Panc1 (cell line): ENCODE results near the gene B4GALNT4. TPM values are rescaled to one million over a fixed set of nuclear protein-coding genes. Genes with fewer than 3 reads are reported as not detected.

ENCODE experiments used
- ATAC-seq: fragments of 200-7000 bp; cut with Tn5 transposase; 2 replicates; pipeline ENCODE4 v1.9.1; 2020; ENCODE audit warnings: mild to moderate bottlenecking, moderate library complexity
- BruUV-seq: library from RNA; stranded (reverse); fragments of 400-500 nt; replicated peaks from 2 replicates; lab custom pipeline; 2021; lab: Mats Ljungman, UMichigan
- CTCF ChIA-PET: fragments of 300-600 bp; sonication (Branson Sonifier 250); formaldehyde crosslinking; loops from one replicate; lab custom pipeline; 2022; ENCODE audit warnings: antibody characterized with exemption; lab: Charles Lee
- POLR2A ChIA-PET: fragments of 300-600 bp; sonication (Branson Sonifier 250); formaldehyde crosslinking; loops from one replicate; lab custom pipeline; 2022; ENCODE audit warnings: antibody characterized with exemption; lab: Charles Lee
- DNase-seq: peaks from one replicate; pipeline ENCODE4 v3.0.0-alpha.2; 2010; ENCODE audit warnings: low read depth, low spot score
- H3K27ac ChIP-seq: 2 replicates; pipeline ENCODE4 v1.5.1; 2011; ENCODE audit warnings: mild to moderate bottlenecking, low read length, inconsistent platforms
- H3K27me3 ChIP-seq: fragments of 200-500 bp; sonication (Bioruptor generic); 2 replicates; pipeline ENCODE4 v1.6.0; 2014; ENCODE audit warnings: low read length, inconsistent platforms; ENCODE audit not compliant: control insufficient read depth, insufficient read depth
- H3K36me3 ChIP-seq: fragments of 200-500 bp; sonication (Bioruptor generic); 2 replicates; pipeline ENCODE4 v1.5.1; 2014; ENCODE audit warnings: inconsistent platforms, mild to moderate bottlenecking, low read length, moderate library complexity; ENCODE audit not compliant: control insufficient read depth, insufficient read depth
- H3K4me1 ChIP-seq: 2 replicates; pipeline ENCODE4 v1.5.1; 2011; ENCODE audit warnings: inconsistent platforms, mild to moderate bottlenecking, low read length, moderate library complexity; ENCODE audit not compliant: control insufficient read depth, insufficient read depth
- H3K4me3 ChIP-seq, 2 experiments: 2 replicates each; pipeline ENCODE4 v1.5.1; 2011 to 2012; ENCODE audit warnings: low read depth in 2 of 2, low read length in 2 of 2, mild to moderate bottlenecking in 2 of 2, inconsistent platforms in 1 of 2, moderate library complexity in 1 of 2
- H3K9me3 ChIP-seq: fragments of 200-500 bp; sonication (Bioruptor generic); 2 replicates; pipeline ENCODE4 v1.5.1; 2014; ENCODE audit warnings: low read depth, mild to moderate bottlenecking, inconsistent platforms, low read length, moderate library complexity; ENCODE audit not compliant: control insufficient read depth, insufficient read depth
- POLR2AphosphoS5 ChIP-seq: IDR thresholded peaks from 2 replicates; pipeline ENCODE4 v1.6.1; 2012; ENCODE audit warnings: mild to moderate bottlenecking, low read depth, low read length, moderate library complexity
- REST ChIP-seq, 2 experiments: IDR thresholded peaks; 2 replicates each; pipeline ENCODE4 v1.6.1; 2011 to 2012; ENCODE audit warnings: low read depth in 2 of 2, control low read depth in 1 of 2, low read length in 1 of 2, mild to moderate bottlenecking in 1 of 2, moderate library complexity in 1 of 2; ENCODE audit not compliant: insufficient read depth in 1 of 2
- SIN3A ChIP-seq: IDR thresholded peaks from 2 replicates; pipeline ENCODE4 v1.6.1; 2012; ENCODE audit warnings: low read depth, mild to moderate bottlenecking, low read length, moderate library complexity, borderline replicate concordance; ENCODE audit not compliant: insufficient read depth
- TCF7L2 ChIP-seq: IDR thresholded peaks from 2 replicates; pipeline ENCODE4 v1.6.1; 2011; ENCODE audit warnings: mild to moderate bottlenecking, low read depth, low read length, inconsistent platforms
- in situ Hi-C: cut with HindIII; loops from 2 replicates; pipeline ENCODE4 v1.10.0; 2016; ENCODE audit warnings: low sequenced_read_pairs, low pct_unique_long_range_greater_than_20kb
- intact Hi-C: fragments of 100-400 bp; cut with micrococcal nuclease; formaldehyde crosslinking; loops from one replicate; pipeline ENCODE4 v1.10.0; 2022; ENCODE audit not compliant: unreplicated experiment
- total RNA-seq: library from RNA; stranded (reverse); gene quantifications from one replicate; pipeline ENCODE4 v1.2.1, GENCODE V29; 2021; ENCODE audit not compliant: unreplicated experiment
- TF ChIP-seq, protein P1 (sequence below): fragments of 450-650 bp; IDR thresholded peaks from 2 replicates; pipeline ENCODE4 v1.5.1; 2017; ENCODE audit warnings: mild to moderate bottlenecking

B4GALNT4 gene
- total RNA-seq, 1 experiment from 2014 or later: 122 TPM

DNA sequence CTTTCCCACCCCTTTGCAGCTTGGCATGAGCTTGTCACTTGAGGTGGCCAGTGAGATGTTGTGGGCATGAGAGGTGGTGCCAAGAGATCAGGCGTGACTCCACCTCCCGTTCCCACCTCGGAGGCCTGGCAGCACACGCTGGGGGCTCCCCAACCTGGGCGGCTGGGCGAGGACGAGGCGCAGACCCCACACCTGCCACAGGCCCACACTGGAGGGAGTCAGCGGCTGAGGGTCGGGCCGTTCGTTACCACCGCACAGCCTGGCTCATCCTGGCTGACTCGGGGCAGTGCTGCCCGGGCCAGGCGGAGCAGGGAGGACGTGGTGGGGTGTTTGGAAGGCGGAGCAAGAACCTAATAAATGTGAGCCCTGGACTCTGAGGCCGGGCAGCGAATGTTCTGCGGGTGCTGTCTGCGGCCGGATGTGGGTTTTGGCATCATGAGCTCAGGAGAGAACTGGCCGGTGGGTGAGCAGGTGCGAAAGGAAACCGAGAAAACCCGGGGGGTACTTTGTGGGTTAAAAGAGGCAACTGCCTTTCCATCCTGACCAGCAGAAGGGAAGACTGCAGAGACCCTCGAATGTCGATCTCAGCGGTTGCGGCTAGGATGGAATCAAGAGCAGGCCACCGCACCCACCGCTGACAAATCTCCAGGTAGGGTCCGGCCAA is 38.5 kb upstream of the B4GALNT4 start:
- Histone ChIP-seq H3K27ac (no peak overlapping the region), H3K4me1 (peaks cover 22% of the 10 kb centered on the region), H3K36me3 (no peaks in the 10 kb centered on the region), H3K27me3 (no peaks in the 10 kb centered on the region), H3K4me3 (no peak overlapping the region), H3K9me3 (no peaks in the 10 kb centered on the region)
- ATAC-seq (no peak), DNase-seq (no peak)
- intact Hi-C loops: no loop called here
- in situ Hi-C loops: no loop called here
- no TSS peak for BruUV-seq
- ChIA-PET CTCF (no interaction called here), POLR2A (no interaction called here)
- TF ChIP-seq, protein P1, sequence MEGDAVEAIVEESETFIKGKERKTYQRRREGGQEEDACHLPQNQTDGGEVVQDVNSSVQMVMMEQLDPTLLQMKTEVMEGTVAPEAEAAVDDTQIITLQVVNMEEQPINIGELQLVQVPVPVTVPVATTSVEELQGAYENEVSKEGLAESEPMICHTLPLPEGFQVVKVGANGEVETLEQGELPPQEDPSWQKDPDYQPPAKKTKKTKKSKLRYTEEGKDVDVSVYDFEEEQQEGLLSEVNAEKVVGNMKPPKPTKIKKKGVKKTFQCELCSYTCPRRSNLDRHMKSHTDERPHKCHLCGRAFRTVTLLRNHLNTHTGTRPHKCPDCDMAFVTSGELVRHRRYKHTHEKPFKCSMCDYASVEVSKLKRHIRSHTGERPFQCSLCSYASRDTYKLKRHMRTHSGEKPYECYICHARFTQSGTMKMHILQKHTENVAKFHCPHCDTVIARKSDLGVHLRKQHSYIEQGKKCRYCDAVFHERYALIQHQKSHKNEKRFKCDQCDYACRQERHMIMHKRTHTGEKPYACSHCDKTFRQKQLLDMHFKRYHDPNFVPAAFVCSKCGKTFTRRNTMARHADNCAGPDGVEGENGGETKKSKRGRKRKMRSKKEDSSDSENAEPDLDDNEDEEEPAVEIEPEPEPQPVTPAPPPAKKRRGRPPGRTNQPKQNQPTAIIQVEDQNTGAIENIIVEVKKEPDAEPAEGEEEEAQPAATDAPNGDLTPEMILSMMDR: no peak
- no peak for TF ChIP-seq POLR2AphosphoS5
- TF ChIP-seq SIN3A: no peak
- no peak for TF ChIP-seq TCF7L2
- no peak for TF ChIP-seq REST (IDR thresholded peaks at IDR 0.05; ENCODE audit: insufficient read depth in 1 of 2, low read depth in 2 of 2, low read length in 1 of 2)

DNA sequence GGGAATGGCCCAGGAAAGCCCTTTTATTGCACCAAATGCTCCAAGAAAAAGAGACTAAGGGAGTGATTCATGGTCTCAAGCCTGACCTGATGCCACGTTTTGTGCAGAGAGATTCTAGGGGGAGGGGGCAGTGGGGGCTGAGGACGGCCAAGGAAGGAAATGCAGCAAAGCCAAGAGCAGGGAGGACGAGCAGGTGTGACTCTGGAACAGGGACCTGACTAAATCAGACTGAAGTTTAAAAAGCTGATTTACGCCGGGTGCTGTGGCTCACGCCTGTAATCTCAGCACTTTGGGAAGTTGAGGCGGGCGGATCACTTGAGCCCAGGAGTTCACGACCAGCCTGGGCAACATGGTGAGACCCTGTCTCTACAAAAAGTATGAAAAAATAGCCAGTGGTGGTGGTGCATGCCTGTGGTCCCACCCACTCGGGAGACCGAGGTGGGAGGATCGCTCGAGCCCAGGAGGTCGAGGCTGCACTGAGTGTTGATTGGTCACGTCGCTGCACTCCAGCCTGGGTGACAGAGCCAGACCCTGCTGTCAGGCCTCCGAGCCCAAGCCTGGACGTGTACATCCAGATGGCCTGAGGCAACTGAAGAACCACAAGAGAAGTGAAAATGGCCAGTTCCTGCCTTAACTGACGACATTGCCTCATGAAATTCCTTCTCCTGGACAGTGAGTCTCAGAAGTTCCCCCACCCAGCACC is 37.8 kb upstream of the B4GALNT4 start:
- H3K27me3 ChIP-seq: no peaks in the 10 kb centered on the region
- BruUV-seq: no TSS peak
- POLR2A ChIA-PET: no interaction called here
- no peaks in the 10 kb centered on the region for H3K9me3 ChIP-seq
- DNase-seq (no peak), ATAC-seq (no peak)
- no peak for TF ChIP-seq SIN3A
- no peak for TF ChIP-seq TCF7L2
- TF ChIP-seq POLR2AphosphoS5: no peak
- no peak for TF ChIP-seq REST (IDR thresholded peaks at IDR 0.05; ENCODE audit: insufficient read depth in 1 of 2, low read depth in 2 of 2, low read length in 1 of 2)
- TF ChIP-seq, protein P1: no peak
- CTCF ChIA-PET: no interaction called here
- H3K27ac ChIP-seq: no peak overlapping the region
- peaks cover 18% of the 10 kb centered on the region for H3K4me1 ChIP-seq
- intact Hi-C loops: no loop called here
- in situ Hi-C loops: no loop called here
- no peaks in the 10 kb centered on the region for H3K36me3 ChIP-seq
- no peak overlapping the region for H3K4me3 ChIP-seq
